ENCODE results near the gene NLN. TPM values are rescaled to one million over a fixed set of nuclear protein-coding genes. Genes with fewer than 3 reads are reported as not detected.
A peak's percentile ranks its signal among the peaks of the same experiment; 100 is the strongest.
"Not testable (repeated sequence)": the region's sequence is repeated elsewhere in the genome, so short reads cannot be mapped to it uniquely, and the experiment has no call there.

NLN gene
- total RNA-seq, 1 experiment from 2014 or later, result 42.1 TPM

- no TSS peak for BruUV-seq (replicated peaks)
- intact Hi-C loops (cut with micrococcal nuclease), result no loop called here
- H3K9me3 Mint-ChIP-seq (ENCODE audit: unreplicated experiment), result peaks cover 8% of the 10 kb centered on the region
- TF ChIP-seq CTCF (IDR thresholded peaks at IDR 0.05; ENCODE audit: unreplicated experiment), result no peak
- POLR2A ChIA-PET, result interaction anchor here (0.6 kb wide), 1 partner anchor 82 kb away, joined by 3 read pairs; no protein-coding TSS in a partner anchor
- no peak overlapping the region for H3K4me3 Mint-ChIP-seq (ENCODE audit: unreplicated experiment)
- DNase-seq (ENCODE audit: unreplicated experiment), result no peak
- peaks cover 16% of the 10 kb centered on the region for H3K27me3 Mint-ChIP-seq (ENCODE audit: insufficient read depth, unreplicated experiment)
- CTCF ChIA-PET, result interaction anchor here (0.7 kb wide), 2 partner anchors 15 to 218 kb away, joined by 3 read pairs; no protein-coding TSS in a partner anchor
- H3K27ac Mint-ChIP-seq (ENCODE audit: low read depth, unreplicated experiment), result no peak overlapping the region
- peaks cover 4% of the 10 kb centered on the region for H3K36me3 Mint-ChIP-seq (ENCODE audit: insufficient read depth, unreplicated experiment)
- H3K4me1 Mint-ChIP-seq (ENCODE audit: insufficient read depth, unreplicated experiment), result no peaks in the 10 kb centered on the region
Measured at GRCh38 chr5:65846101-65846500, 124.1 kb downstream of the NLN start.

DNA sequence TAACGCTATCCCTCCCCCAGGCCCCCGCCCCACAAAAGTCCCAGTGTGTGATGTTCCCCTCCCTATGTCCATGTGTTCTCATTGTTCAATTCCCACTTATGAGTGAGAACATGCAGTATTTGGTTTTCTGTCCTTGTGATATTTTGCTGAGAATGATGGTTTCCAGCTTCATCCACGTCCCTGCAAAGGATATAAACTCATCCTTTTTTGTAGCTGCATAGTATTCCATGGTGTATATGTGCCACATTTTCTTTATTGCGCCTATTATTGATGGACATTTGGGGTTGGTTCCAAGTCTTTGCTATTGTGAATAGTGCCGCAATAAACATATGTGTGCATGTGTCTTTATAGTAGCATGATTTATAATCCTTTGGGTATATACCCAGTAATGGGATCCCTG is 125.0 kb downstream of the NLN start:
- H3K27ac Mint-ChIP-seq (ENCODE audit: low read depth, unreplicated experiment); CTCF ChIA-PET; DNase-seq (ENCODE audit: unreplicated experiment); BruUV-seq (replicated peaks); H3K9me3 Mint-ChIP-seq (ENCODE audit: unreplicated experiment); intact Hi-C loops (cut with micrococcal nuclease); POLR2A ChIA-PET; H3K4me3 Mint-ChIP-seq (ENCODE audit: unreplicated experiment); H3K36me3 Mint-ChIP-seq (ENCODE audit: insufficient read depth, unreplicated experiment); H3K4me1 Mint-ChIP-seq (ENCODE audit: insufficient read depth, unreplicated experiment): not testable (repeated sequence)
- peaks cover 25% of the 10 kb centered on the region for H3K27me3 Mint-ChIP-seq (ENCODE audit: insufficient read depth, unreplicated experiment)

GRCh38 chr5:65849918-65850317 is 127.9 kb downstream of the NLN start:
- BruUV-seq (replicated peaks); DNase-seq (ENCODE audit: unreplicated experiment); CTCF ChIA-PET; H3K9me3 Mint-ChIP-seq (ENCODE audit: unreplicated experiment); POLR2A ChIA-PET; intact Hi-C loops (cut with micrococcal nuclease); H3K36me3 Mint-ChIP-seq (ENCODE audit: insufficient read depth, unreplicated experiment); H3K27ac Mint-ChIP-seq (ENCODE audit: low read depth, unreplicated experiment); H3K4me3 Mint-ChIP-seq (ENCODE audit: unreplicated experiment); H3K4me1 Mint-ChIP-seq (ENCODE audit: insufficient read depth, unreplicated experiment): not testable (repeated sequence)
- peaks cover 25% of the 10 kb centered on the region for H3K27me3 Mint-ChIP-seq (ENCODE audit: insufficient read depth, unreplicated experiment)

GRCh38 chr5:65854925-65855324 is 132.9 kb downstream of the NLN start:
- H3K4me1 Mint-ChIP-seq (ENCODE audit: insufficient read depth, unreplicated experiment), result peaks cover 13% of the 10 kb centered on the region
- no peak overlapping the region for H3K4me3 Mint-ChIP-seq (ENCODE audit: unreplicated experiment)
- intact Hi-C loops (cut with micrococcal nuclease), result no loop called here
- POLR2A ChIA-PET, result no interaction called here
- CTCF ChIA-PET, result no interaction called here
- H3K27me3 Mint-ChIP-seq (ENCODE audit: insufficient read depth, unreplicated experiment), result peaks cover 19% of the 10 kb centered on the region
- TF ChIP-seq CTCF (IDR thresholded peaks at IDR 0.05; ENCODE audit: unreplicated experiment), result no peak
- H3K36me3 Mint-ChIP-seq (ENCODE audit: insufficient read depth, unreplicated experiment), result no peaks in the 10 kb centered on the region
- no TSS peak for BruUV-seq (replicated peaks)
- H3K27ac Mint-ChIP-seq (ENCODE audit: low read depth, unreplicated experiment), result no peak overlapping the region
- no peak for DNase-seq (ENCODE audit: unreplicated experiment)
- peaks cover 3% of the 10 kb centered on the region for H3K9me3 Mint-ChIP-seq (ENCODE audit: unreplicated experiment)

- intact Hi-C loops (cut with micrococcal nuclease), result no loop called here
- peak; percentile 58 for DNase-seq (ENCODE audit: unreplicated experiment)
- no peak overlapping the region for H3K27ac Mint-ChIP-seq (ENCODE audit: low read depth, unreplicated experiment)
- H3K9me3 Mint-ChIP-seq (ENCODE audit: unreplicated experiment), result no peaks in the 10 kb centered on the region
- TF ChIP-seq CTCF (IDR thresholded peaks at IDR 0.05; ENCODE audit: unreplicated experiment), result no peak
- BruUV-seq (replicated peaks), result no TSS peak
- ChIA-PET CTCF (no interaction called here), POLR2A (no interaction called here)
- no peak overlapping the region for H3K4me3 Mint-ChIP-seq (ENCODE audit: unreplicated experiment)
- no peaks in the 10 kb centered on the region for H3K36me3 Mint-ChIP-seq (ENCODE audit: insufficient read depth, unreplicated experiment)
- H3K4me1 Mint-ChIP-seq (ENCODE audit: insufficient read depth, unreplicated experiment), result peaks cover 13% of the 10 kb centered on the region
- peaks cover 12% of the 10 kb centered on the region for H3K27me3 Mint-ChIP-seq (ENCODE audit: insufficient read depth, unreplicated experiment)
Measured at GRCh38 chr5:65855766-65856315, 133.8 kb downstream of the NLN start.

Measured in MCF 10A (cell line).